SHP77 (cell line): ENCODE measurements around the gene MPPE1.
"Not testable (repeated sequence)": the region's sequence is repeated elsewhere in the genome, so short reads cannot be mapped to it uniquely, and the experiment has no call there.

Experiments
- DNase-seq, 2 experiments: peaks; one replicate each; lab custom pipeline; 2025; lab: John Stamatoyannopoulos, UW

The MPPE1 gene

GRCh38 chr18:11925800-11926481 lies 17.8 kb upstream of the MPPE1 start:
- no peak for DNase-seq

DNA sequence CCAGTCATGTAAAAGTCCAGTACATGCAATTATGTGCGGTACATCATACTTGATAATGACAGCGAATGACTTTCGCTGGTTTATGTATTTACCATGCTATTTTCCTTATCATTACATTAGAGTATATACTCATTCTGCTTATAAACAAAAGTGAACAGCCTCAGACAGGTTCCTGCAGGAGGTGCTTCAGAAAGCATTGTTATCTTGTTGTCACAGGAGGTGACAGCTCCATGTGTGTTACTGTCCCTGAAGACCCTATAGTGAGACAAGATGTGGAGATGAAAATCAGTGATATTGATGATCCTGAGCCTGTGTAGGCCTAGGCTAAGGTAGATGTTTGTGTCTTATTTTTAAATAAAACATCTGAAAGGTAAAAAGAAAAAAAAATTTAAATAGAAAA lies 15.3 kb upstream of the MPPE1 start:
- no peak for DNase-seq

DNA sequence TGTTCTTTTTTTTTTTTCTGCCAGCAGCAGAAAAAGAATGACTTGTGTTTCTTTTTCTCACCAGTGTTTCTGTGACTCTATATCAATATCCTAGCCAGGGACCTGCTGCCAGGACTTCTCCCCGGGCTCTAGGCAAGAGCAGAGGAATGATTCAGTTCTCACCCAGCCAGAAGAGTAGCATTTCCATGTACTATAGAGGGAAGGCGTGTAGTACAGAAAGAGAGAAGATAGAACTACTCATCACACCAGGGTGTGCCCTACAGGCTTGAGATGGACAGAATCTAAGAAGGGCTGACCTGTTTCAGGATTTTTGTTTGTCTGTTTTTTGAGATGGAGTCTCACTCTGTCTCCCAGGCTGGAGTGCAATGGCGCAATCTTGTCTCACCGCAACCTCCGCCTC lies 11.4 kb upstream of the MPPE1 start:
- DNase-seq: not testable (repeated sequence)

DNA sequence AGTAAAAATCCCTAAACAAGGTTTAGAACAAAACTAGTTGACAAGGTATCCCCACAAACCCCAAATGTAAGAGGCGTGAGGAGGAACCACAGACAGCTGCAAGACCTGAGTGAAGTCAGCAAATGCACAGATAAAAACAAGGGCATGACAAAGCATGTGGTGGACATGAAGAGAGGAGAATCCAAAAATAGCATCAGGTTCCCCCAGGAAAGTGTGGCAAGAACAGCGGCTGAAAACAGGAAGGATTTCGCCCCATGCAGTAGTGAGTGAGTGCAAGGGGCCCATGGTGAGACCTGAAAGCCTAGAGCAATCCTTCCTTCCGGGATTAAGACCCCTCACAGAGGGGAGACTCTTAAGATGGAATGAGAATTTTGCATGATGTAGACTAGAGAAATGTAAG lies 8.8 kb upstream of the MPPE1 start:
- DNase-seq: not testable (repeated sequence)

DNA sequence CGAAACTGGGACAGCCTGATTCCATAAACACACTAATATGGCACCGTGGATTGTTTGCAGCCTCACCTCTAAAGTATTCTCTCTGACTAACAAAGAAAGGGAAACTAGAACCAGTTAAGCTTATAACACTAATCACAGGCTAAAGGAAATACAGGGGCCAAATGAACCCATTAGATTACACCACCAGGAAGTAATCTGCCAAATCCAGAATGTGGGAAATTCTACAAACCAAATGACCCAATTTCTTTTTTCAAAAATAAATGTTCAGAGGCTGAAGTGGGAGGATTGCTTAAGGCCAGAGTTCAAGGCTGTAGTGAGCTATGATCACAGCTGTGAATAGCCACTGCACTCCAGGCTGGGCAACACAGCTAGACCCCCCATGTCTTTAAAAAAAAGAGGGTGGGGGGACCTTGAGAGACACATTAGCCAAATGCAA lies 1.5 kb upstream of the MPPE1 start:
- no peak for DNase-seq

GRCh38 chr18:11909061-11909455 lies 941 bp upstream of the MPPE1 start:
- DNase-seq: no peak

DNA sequence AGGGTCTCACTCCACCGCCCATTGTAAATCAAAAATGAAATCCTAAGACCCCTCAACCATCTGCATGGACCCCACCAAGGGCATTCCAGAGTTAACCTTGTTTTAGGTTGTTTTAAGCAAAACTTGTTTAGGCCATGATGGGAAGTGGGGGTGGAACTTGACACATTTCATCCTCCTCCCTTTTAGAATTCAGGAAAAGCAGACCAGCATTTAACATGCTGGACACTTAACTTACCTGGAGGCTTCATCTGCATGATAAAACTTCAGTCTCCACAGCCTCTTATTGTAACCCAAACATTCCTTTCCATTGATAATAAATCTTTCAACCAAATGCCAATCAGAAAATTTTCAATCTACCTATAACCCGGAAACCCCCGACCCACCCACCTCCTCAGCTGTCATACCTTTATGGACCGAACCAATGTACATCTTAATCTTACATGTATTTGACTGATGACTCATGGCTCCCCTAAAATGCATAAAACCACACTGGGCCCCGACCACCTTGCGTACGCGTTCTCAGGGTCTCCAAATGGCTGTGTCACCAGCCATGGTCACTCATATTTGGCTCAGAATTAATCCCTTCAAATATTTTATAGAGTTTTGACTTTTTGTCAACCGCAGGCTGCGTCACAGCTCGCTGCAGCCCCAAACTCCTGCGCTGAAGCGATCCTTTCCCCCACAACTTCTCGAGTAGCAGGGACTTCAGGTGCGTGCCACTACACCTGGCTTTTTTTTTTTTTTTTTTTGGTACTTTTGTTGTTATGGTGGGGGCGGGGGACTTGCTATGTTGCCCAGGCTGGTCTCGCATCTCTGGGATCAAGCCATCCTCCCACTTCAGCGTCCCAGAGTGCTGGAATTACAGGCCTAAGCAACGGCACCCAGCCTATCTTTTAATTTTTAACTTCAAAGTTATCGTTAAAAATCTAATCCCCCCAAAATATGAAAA lies 917 bp downstream of the MPPE1 start:
- no peak for DNase-seq

DNA sequence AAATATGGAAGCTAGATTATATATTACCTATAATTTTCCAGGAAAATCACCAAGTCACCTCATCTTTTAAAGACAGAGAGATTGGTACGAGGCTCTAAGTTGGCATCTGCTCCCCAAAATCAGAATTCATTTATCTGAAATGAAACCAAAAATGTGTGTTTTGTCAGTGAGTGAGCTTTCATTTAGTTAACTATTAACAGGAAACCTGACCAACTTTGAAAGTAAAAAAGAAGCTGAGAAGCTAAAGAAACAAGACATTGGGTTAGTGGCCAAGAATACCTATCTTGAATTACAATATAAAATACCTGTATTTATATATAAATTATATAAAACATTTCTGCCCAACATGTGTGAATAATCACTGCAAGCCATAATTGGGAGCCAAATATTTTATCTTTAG lies 1.9 kb downstream of the MPPE1 start:
- DNase-seq: no peak

DNA sequence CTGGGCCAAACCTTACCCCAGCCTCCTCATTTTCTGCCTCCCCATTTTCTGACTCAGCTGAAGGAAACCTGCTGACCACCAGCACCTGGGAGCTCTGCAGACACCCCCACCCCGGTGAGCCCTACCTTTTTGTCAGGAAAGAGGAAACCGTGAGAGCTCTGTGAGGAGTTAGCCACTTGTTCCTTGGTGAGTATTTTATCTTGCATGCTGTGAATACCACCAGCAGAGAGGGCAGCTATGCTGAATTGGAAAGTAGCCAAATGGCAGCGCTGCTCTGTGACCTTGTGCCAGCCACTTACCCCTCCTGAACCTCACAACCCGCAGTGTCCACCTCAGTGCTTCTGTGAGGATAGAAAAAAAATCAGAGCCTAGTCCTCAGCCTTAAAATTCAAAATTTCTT lies 2.5 kb downstream of the MPPE1 start:
- DNase-seq: no peak

- DNase-seq: no peak
Measured at GRCh38 chr18:11902522-11903292, 5.4 kb downstream of the MPPE1 start.

DNA sequence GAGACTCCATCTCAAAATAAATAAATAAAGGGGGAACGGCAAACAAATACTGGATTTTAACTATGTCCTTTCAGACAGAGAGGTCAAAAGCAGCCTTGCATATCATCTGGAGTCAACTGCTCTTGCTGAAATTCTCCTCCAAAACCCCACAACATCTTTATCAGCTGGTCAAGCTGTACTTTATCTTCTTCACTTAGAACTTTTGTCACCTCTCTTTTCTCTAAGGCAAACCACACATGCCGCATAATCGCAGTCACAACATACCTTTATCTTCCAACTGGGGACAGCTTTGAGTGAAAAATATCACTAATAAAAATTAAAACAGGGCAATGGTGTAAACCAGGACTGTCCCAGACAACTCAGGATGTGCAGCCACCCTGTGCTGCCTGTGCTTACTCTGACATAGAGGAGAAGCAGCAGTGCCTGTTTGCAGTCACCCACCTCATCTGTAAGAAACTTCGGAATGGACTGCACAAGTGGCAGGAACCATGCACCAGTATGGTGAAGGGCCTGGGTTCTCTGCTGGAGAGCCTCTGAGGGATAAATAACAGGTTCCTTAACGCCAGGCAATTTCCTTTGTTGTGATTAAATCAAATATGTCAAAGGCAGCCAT lies 6.2 kb downstream of the MPPE1 start:
- DNase-seq: no peak

DNA sequence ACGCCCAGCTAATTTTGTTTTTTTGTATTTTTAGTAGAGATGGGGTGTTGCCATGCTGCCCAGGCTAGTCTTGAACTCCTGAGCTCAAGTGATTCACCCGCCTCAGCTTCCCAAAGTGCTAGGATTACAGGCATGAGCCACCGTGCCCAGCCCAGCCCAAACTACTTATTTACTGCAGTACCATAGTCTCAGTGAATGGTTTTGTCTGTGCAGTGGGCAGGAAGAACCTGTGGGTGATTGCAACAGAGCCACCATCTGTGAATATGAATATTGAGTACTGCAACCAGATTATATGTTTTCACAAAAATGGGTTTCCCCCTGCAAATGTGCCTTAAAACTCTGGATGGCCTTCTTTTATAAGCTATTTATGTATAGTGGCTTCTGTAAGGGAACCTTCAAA lies 9.1 kb downstream of the MPPE1 start:
- DNase-seq: no peak

- DNase-seq: no peak
Measured at GRCh38 chr18:11897781-11898180, 10.3 kb downstream of the MPPE1 start.

GRCh38 chr18:11892438-11892837 lies 15.7 kb downstream of the MPPE1 start:
- DNase-seq: not testable (repeated sequence)

- no peak for DNase-seq
Measured at GRCh38 chr18:11891737-11892136, 16.4 kb downstream of the MPPE1 start.

DNA sequence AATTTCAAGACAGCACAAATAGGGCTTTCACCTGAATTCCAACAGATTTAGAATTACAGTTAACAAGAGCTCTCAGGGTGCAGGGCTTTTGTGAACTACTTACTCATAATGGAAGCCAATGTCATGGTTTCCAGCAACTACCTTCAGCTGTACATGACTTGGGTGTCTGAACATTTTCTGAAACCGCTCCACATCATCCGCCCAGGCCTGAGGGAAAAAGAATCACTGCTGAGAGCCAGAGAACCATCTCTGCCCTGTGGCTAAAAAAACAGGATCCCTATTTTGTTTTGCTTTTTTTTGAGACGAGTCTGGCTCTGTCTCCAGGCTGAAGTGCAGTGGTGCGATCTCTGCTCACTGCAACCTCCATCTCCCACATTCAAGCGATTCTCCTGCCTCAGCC lies 18.8 kb downstream of the MPPE1 start:
- DNase-seq: no peak

GRCh38 chr18:11888726-11889125 lies 19.4 kb downstream of the MPPE1 start:
- no peak for DNase-seq

DNA sequence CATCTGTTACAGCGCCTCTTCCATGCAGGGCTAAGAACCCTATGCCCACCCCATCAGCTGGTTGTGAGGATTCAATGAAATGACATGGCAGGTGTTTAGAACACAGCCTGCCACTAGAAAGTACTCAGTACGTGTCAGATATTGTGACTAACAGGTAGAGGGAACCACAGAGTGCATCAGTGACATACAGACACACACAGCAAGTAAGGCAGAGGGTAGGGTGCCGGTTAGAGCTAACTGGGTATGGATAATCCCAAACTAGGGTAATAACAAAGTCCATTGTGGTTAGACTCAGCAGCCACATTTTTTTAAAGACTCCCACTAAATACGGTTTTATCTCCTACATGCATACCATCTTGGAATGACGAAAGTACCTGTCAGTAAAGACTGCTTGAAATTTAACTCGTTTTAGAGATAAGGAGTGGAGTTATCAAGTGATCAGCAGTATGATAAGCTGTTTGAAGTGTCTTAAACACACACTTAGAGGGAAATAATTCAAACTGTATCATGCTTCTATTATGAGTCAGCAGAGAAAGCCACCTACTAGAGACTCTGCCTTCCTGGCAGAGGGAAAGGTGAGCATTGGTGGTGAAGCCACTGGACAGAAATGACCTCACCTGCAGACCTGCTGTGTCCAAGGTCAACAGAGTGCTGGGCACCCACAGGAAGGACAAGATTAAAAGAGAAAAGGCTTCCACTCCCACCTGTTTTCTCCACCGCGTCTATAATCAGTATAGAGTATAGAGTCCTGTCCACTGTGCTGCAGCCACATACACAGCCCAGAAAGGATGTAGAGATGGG lies 20.6 kb downstream of the MPPE1 start:
- DNase-seq: no peak

DNA sequence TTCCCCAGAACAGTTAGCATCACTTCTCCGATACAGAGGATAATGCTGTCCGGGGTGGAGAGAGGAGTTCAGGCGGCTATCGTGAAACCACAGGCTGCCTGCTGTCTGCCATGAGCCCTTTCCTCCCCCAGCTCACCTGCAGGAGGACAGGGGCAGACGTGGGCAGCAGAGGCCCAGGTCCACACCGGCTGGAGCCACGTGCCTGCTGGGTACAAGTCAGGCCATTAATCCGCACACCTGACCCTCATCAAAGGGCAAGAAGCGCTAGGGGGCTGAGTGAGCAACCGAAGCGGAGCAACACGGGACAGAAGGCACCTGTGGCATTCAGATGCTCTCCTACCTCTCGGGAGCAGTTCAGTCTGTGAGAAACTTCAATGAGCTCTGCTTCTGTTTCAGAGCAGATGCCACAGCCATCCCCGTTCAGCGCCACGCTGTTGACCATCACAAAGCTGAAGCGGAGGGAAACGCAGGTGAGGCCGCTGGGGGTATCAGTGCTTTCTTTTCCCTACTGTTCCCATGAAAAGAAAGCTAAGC lies 21.5 kb downstream of the MPPE1 start:
- DNase-seq: no peak

- DNase-seq: no peak
Measured at GRCh38 chr18:11885278-11885947, 22.7 kb downstream of the MPPE1 start.
